PC-9 (cell line): ENCODE results near the gene SBDS.
"Not testable (repeated sequence)": the region's sequence is repeated elsewhere in the genome, so short reads cannot be mapped to it uniquely, and the experiment has no call there.

ENCODE experiments used
- EZH2 ChIP-seq: fragments of 200-600 bp; sonication (generic); IDR thresholded peaks from 2 replicates; pipeline ENCODE4 v1.8.0; 2017; ENCODE audit warnings: antibody characterized with exemption, low read depth
- TF ChIP-seq, protein P1 (sequence below): fragments of 200-600 bp; sonication (generic); conservative IDR thresholded peaks from 2 replicates; pipeline ENCODE4 v1.6.1; 2017; ENCODE audit warnings: mixed run types, antibody characterized with exemption, mild to moderate bottlenecking, moderate library complexity

DNA sequence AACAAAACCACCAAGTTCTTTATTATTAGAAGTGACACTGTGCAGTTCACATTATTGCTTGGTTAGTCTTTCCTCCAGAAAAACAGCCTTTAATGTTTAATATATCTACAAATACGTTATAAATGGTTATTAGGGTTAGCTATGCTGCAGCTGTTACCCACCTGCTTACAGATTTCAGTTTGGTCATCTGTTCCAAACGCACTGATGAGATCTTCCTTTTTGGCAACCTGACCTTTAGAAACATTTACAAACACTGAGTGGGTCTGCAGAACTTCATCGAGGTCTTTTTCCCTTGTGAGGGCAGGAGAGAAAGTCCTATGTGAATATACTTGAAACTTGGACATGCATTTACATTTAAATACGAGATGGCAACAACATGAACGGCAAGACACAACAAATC lies 1.3 kb downstream of the SBDS start:
- TF ChIP-seq, protein P1, sequence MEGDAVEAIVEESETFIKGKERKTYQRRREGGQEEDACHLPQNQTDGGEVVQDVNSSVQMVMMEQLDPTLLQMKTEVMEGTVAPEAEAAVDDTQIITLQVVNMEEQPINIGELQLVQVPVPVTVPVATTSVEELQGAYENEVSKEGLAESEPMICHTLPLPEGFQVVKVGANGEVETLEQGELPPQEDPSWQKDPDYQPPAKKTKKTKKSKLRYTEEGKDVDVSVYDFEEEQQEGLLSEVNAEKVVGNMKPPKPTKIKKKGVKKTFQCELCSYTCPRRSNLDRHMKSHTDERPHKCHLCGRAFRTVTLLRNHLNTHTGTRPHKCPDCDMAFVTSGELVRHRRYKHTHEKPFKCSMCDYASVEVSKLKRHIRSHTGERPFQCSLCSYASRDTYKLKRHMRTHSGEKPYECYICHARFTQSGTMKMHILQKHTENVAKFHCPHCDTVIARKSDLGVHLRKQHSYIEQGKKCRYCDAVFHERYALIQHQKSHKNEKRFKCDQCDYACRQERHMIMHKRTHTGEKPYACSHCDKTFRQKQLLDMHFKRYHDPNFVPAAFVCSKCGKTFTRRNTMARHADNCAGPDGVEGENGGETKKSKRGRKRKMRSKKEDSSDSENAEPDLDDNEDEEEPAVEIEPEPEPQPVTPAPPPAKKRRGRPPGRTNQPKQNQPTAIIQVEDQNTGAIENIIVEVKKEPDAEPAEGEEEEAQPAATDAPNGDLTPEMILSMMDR: not testable (repeated sequence)
- not testable (repeated sequence) for TF ChIP-seq EZH2
